OCI-LY3 (cell line): ENCODE results near the gene SETSIP.

Experiments used
- H2AFZ ChIP-seq: fragments of 200-600, 300-600 bp; shearing (Covaris generic); 2 replicates; pipeline ENCODE4 v1.6.0; 2014; ENCODE audit warnings: antibody characterized with exemption, low read depth, low read length
- H3K27ac ChIP-seq: fragments of 200-600, 300-600 bp; sonication (generic); 2 replicates; pipeline ENCODE4 v1.5.1; 2014; ENCODE audit warnings: mild to moderate bottlenecking, low read length, moderate library complexity, mixed read lengths
- H3K27me3 ChIP-seq: fragments of 200-600, 300-600 bp; sonication (generic); 2 replicates; pipeline ENCODE4 v1.6.1; 2014; ENCODE audit warnings: low read depth, low read length, mixed read lengths
- H3K36me3 ChIP-seq: fragments of 200-600, 300-600 bp; sonication (generic); replicated peaks from 2 replicates; pipeline ENCODE3; 2014; ENCODE audit warnings: low read depth, low read length, mixed read lengths
- H3K4me1 ChIP-seq: fragments of 300-600, 200-600 bp; sonication (generic); 2 replicates; pipeline ENCODE4 v1.6.1; 2014; ENCODE audit warnings: low read length, mixed read lengths
- H3K4me2 ChIP-seq: fragments of 200-600, 300-600 bp; sonication (generic); 2 replicates; pipeline ENCODE4 v1.6.1; 2014; ENCODE audit warnings: low read length, mixed read lengths
- H3K4me3 ChIP-seq: fragments of 300-600, 200-600 bp; sonication (generic); 2 replicates; pipeline ENCODE4 v1.5.1; 2014; ENCODE audit warnings: antibody characterized with exemption, mild to moderate bottlenecking, low read length, moderate library complexity
- H3K79me2 ChIP-seq: fragments of 300-600, 200-600 bp; shearing (Covaris generic); 2 replicates; pipeline ENCODE4 v1.6.1; 2014; ENCODE audit warnings: mild to moderate bottlenecking, low read length, mixed read lengths
- H3K9ac ChIP-seq: fragments of 300-600, 200-600 bp; shearing (Covaris generic); 2 replicates; pipeline ENCODE4 v1.6.0; 2014; ENCODE audit warnings: mild to moderate bottlenecking, low read length, moderate library complexity
- H3K9me3 ChIP-seq: fragments of 200-600, 300-600 bp; shearing (Covaris generic); 2 replicates; pipeline ENCODE4 v1.6.1; 2014; ENCODE audit warnings: low read length, mixed read lengths; ENCODE audit not compliant: insufficient read depth
- H4K20me1 ChIP-seq: fragments of 200-600, 300-600 bp; sonication (generic); 2 replicates; pipeline ENCODE4 v1.6.1; 2016; ENCODE audit warnings: low read length, mixed read lengths; ENCODE audit not compliant: insufficient read depth
- CTCF ChIP-seq: fragments of 200-600, 300-600 bp; sonication (generic); IDR thresholded peaks from 2 replicates; pipeline ENCODE4 v1.5.1; 2014; ENCODE audit warnings: antibody characterized with exemption, low read length, low read depth
- EZH2phosphoT487 ChIP-seq: fragments of 200-600 bp; shearing (Covaris generic); IDR thresholded peaks from 2 replicates; pipeline ENCODE4 v1.6.1; 2018; ENCODE audit warnings: antibody characterized with exemption, mixed run types, low read depth

Gene SETSIP

GRCh38 chr1:92085727-92086126, 10.5 kb upstream of the SETSIP start:
- Histone ChIP-seq H3K4me1 (no peaks in the 10 kb centered on the region; the same call in 1 of the 2 replicates), H3K4me3 (no peak overlapping the region), H2AFZ (no peak overlapping the region), H3K27ac (no peak overlapping the region), H3K36me3 (no peaks in the 10 kb centered on the region), H4K20me1 (no peaks in the 10 kb centered on the region), H3K27me3 (no peaks in the 10 kb centered on the region), H3K79me2 (no peaks in the 10 kb centered on the region), H3K9ac (no peak overlapping the region), H3K4me2 (no peak overlapping the region), H3K9me3 (no peaks in the 10 kb centered on the region)
- no peak for TF ChIP-seq CTCF
- no peak for TF ChIP-seq EZH2phosphoT487

- TF ChIP-seq EZH2phosphoT487, result no peak
- TF ChIP-seq CTCF, result no peak
Measured at GRCh38 chr1:92084651-92085050, 9.4 kb upstream of the SETSIP start.

GRCh38 chr1:92081031-92081430, 5.8 kb upstream of the SETSIP start:
- no peaks in the 10 kb centered on the region; the same call in 1 of the 2 replicates for H3K4me1 ChIP-seq
- H3K9ac ChIP-seq, result peak overlapping the region; percentile 64
- TF ChIP-seq CTCF, result no peak
- TF ChIP-seq EZH2phosphoT487, result no peak
- H3K36me3 ChIP-seq, result no peaks in the 10 kb centered on the region
- H2AFZ ChIP-seq, result peak overlapping the region; percentile 94
- H4K20me1 ChIP-seq, result no peaks in the 10 kb centered on the region
- H3K4me3 ChIP-seq, result peak overlapping the region; percentile 88
- no peaks in the 10 kb centered on the region for H3K27me3 ChIP-seq
- H3K27ac ChIP-seq, result no peak overlapping the region
- no peaks in the 10 kb centered on the region for H3K9me3 ChIP-seq
- peak overlapping the region; percentile 74 for H3K4me2 ChIP-seq
- H3K79me2 ChIP-seq, result no peaks in the 10 kb centered on the region

More at GRCh38 chr1:92084651-92085050, 9.4 kb upstream of the SETSIP start:
- no peak overlapping the region for H3K27ac ChIP-seq
- no peaks in the 10 kb centered on the region for H3K79me2 ChIP-seq
- no peaks in the 10 kb centered on the region for H3K36me3 ChIP-seq
- no peaks in the 10 kb centered on the region for H3K27me3 ChIP-seq
- no peaks in the 10 kb centered on the region for H4K20me1 ChIP-seq
- H3K9me3 ChIP-seq, result no peaks in the 10 kb centered on the region
- H3K9ac ChIP-seq, result no peak overlapping the region
- H3K4me3 ChIP-seq, result no peak overlapping the region
- no peak overlapping the region for H3K4me2 ChIP-seq
- no peak overlapping the region for H2AFZ ChIP-seq
- no peaks in the 10 kb centered on the region; the same call in 1 of the 2 replicates for H3K4me1 ChIP-seq

- Histone ChIP-seq H4K20me1 (no peaks in the 10 kb centered on the region), H3K4me2 (peak within 1 kb of the TSS; percentile 74), H2AFZ (peak within 1 kb of the TSS; percentile 94), H3K4me1 (no peaks in the 10 kb centered on the region; the same call in 1 of the 2 replicates), H3K27me3 (no peaks in the 10 kb centered on the region), H3K36me3 (no peaks in the 10 kb centered on the region), H3K79me2 (no peaks in the 10 kb centered on the region), H3K27ac (no peak within 1 kb of the TSS), H3K9ac (peak within 1 kb of the TSS; percentile 64), H3K4me3 (peak within 1 kb of the TSS; percentile 88), H3K9me3 (no peaks in the 10 kb centered on the region)
- TF ChIP-seq CTCF, result no peak
- TF ChIP-seq EZH2phosphoT487, result no peak
Measured at GRCh38 chr1:92080128-92080985, 5.1 kb upstream of the SETSIP start, which contains the start of gene BTBD8. Gene BTBD8 (plus strand): TSS chr1:92080345. CDS start chr1:92080572, 227 bp downstream.
